H1 (cell line): ENCODE measurements around the gene CYP2A6. TPM values are rescaled to one million over a fixed set of nuclear protein-coding genes. Genes with fewer than 3 reads are reported as not detected.

Source experiments
- CBX8 ChIP-seq: fragments of 300-800, 300-1000 bp; sonication (generic); IDR thresholded peaks from 2 replicates; pipeline ENCODE4 v1.7.1; 2016; ENCODE audit warnings: low read depth, low read length, borderline replicate concordance
- JUND ChIP-seq: IDR thresholded peaks from 2 replicates; pipeline ENCODE4 v1.6.1; 2011; ENCODE audit warnings: mild to moderate bottlenecking, improper control_type of control experiment, low read length
- POLR2AphosphoS5 ChIP-seq: IDR thresholded peaks from 2 replicates; pipeline ENCODE4 v1.6.1; 2011; ENCODE audit warnings: low read depth, low read length
- SIX5 ChIP-seq: IDR thresholded peaks from 2 replicates; pipeline ENCODE4 v1.6.1; 2011; ENCODE audit warnings: mild to moderate bottlenecking, low read depth, low read length
- YY1 ChIP-seq: IDR thresholded peaks from 2 replicates; pipeline ENCODE4 v1.6.1; 2011; ENCODE audit warnings: low read depth, mild to moderate bottlenecking, low read length
- polyA plus RNA-seq, 7 experiments: library from polyadenylated mRNA; depleted of rRNA in 3 of 7; stranded (reverse) in 5 of 7; unstranded in 2 of 7; fragments of >200 nt in 5 of 7; fragments of 200-250 nt in 2 of 7; gene quantifications; 1 replicate in 5 of 7; 2 replicates in 1 of 7; 4 replicates in 1 of 7; pipeline versions ENCODE4 v1.2.1 to v1.2.3, GENCODE V29; 2011 to 2013; ENCODE audit warnings: missing spikeins in 2 of 7, mixed read lengths in 2 of 7
- total RNA-seq: library from RNA; stranded (reverse); fragmentation: NEBNext Ultra II Directional; extraction: Animal tissue kit (Norgen Biotek cat#: 25700); gene quantifications from 2 replicates; pipeline ENCODE4 v1.2.1, GENCODE V29; 2021

CYP2A6 gene
- total and polyA plus RNA-seq, 2 of the 8 experiments (the other 6 are each of a cell fraction or from before 2014, with no cell fraction given), result 0.33 TPM; not detected in 1

DNA sequence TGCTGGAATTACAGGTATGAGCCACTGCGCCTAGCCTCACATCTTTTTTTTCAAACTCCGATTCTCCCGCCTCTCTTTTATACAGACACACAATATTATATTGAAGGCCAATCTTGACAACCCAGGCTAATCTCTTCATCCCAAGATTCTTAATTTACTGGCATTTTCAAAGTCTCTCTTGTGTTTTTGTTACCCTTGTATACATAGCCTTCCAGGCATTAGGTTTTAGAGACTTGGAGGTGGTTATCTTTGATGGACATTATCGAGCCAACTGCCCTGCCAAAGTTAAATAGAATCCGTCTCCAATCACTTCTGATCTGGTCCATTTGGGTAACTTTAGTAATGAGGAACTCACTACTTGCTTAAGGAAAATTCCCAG is 46.2 kb upstream of the CYP2A6 start (continued):
- TF ChIP-seq JUND (no peak), CBX8 (no peak), YY1 (no peak), SIX5 (no peak), POLR2AphosphoS5 (no peak)
